ENCODE results near the gene GNAT3.

GNAT3 gene

DNA sequence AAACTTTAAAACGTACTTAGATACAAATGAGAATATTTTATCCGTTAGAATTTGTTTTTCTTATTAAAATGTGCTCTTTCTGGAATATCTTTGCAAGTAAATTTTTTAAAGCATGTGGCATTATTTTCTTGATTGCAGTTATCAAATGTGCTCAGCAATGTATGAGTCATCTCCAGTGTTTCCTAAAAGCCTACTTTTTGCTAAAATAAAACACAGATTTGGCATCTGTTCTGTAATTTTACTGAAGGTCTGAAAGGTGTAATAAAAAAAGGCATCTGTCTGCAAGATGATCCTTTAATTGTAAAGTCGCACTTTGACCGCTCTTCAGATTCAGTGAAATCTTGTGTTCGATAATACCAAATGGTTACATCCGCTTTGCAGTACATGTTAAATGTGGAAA lies 3.4 kb downstream of the GNAT3 start:
- Histone ChIP-seq H3K4me2 (ENCODE audit: low read depth, low read length, poor library complexity, severe bottlenecking) (no peak overlapping the region), H3K9me3 (ENCODE audit: insufficient read depth, low read depth, low read length) (no peaks in the 10 kb centered on the region), H3K4me1 (ENCODE audit: insufficient read depth, low read length, poor library complexity, severe bottlenecking) (no peaks in the 10 kb centered on the region), H2AFZ (ENCODE audit: low read length) (no peak overlapping the region), H3K4me3 (ENCODE audit: low read length, poor library complexity, severe bottlenecking) (no peak overlapping the region), H3K36me3 (ENCODE audit: insufficient read depth, low read length) (no peaks in the 10 kb centered on the region), H3K9ac (ENCODE audit: low read depth, low read length, poor library complexity, severe bottlenecking) (no peak overlapping the region), H3K9me2 (replicated peaks; ENCODE audit: low read depth, low read length) (0 out of 2 replicates have a peak, but pooled peaks cover 3% of the 10 kb centered on the region), H3F3A (ENCODE audit: low read depth) (no peaks in the 10 kb centered on the region), H3K79me2 (ENCODE audit: insufficient read depth, low read length) (no peaks in the 10 kb centered on the region), H3K27me3 (ENCODE audit: insufficient read depth, low read length, poor library complexity, severe bottlenecking) (no peaks in the 10 kb centered on the region), H4K20me1 (ENCODE audit: insufficient read depth, low read length, poor library complexity, severe bottlenecking) (no peaks in the 10 kb centered on the region)
- TF ChIP-seq, protein P1, sequence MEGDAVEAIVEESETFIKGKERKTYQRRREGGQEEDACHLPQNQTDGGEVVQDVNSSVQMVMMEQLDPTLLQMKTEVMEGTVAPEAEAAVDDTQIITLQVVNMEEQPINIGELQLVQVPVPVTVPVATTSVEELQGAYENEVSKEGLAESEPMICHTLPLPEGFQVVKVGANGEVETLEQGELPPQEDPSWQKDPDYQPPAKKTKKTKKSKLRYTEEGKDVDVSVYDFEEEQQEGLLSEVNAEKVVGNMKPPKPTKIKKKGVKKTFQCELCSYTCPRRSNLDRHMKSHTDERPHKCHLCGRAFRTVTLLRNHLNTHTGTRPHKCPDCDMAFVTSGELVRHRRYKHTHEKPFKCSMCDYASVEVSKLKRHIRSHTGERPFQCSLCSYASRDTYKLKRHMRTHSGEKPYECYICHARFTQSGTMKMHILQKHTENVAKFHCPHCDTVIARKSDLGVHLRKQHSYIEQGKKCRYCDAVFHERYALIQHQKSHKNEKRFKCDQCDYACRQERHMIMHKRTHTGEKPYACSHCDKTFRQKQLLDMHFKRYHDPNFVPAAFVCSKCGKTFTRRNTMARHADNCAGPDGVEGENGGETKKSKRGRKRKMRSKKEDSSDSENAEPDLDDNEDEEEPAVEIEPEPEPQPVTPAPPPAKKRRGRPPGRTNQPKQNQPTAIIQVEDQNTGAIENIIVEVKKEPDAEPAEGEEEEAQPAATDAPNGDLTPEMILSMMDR (conservative IDR thresholded peaks at IDR 0.05; ENCODE audit: low read length) = no peak
- no peak for TF ChIP-seq EZH2phosphoT487 (IDR thresholded peaks at IDR 0.05; ENCODE audit: borderline replicate concordance)

DNA sequence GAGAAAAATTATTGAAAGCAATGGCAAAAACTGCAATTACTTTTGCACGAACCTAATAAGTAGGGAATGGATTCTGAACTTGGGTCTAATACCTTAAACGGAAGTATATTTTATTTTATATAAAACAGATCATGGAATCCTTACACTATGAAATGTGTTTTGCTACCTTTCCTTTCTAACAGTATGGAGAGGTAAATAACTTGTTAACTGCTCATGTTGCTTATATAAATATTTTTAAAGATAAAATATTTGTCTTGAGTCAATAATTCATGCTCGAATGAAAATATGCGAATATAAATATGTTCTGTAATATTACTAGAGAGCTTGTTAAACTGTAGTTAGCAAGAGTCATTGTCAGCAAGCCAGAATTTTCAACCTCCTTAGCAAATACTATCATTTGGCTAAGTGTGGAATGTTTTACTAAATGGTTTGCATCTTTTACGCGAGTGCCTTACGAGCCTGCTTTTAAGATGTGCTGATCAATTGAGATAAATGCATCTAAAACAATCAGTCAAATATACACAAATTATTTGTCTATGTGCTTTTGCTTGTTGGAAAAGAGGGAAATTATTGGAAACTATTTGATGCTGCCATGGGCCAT lies 5.9 kb downstream of the GNAT3 start:
- Histone ChIP-seq H3K27me3 (ENCODE audit: insufficient read depth, low read length, poor library complexity, severe bottlenecking) (no peaks in the 10 kb centered on the region), H3K4me2 (ENCODE audit: low read depth, low read length, poor library complexity, severe bottlenecking) (no peak overlapping the region), H3K4me3 (ENCODE audit: low read length, poor library complexity, severe bottlenecking) (no peak overlapping the region), H2AFZ (ENCODE audit: low read length) (no peak overlapping the region), H3K36me3 (ENCODE audit: insufficient read depth, low read length) (no peaks in the 10 kb centered on the region), H3K4me1 (ENCODE audit: insufficient read depth, low read length, poor library complexity, severe bottlenecking) (no peaks in the 10 kb centered on the region), H3K9me2 (replicated peaks; ENCODE audit: low read depth, low read length) (0 out of 2 replicates have a peak, but pooled peaks cover 3% of the 10 kb centered on the region), H3F3A (ENCODE audit: low read depth) (no peaks in the 10 kb centered on the region), H3K9ac (ENCODE audit: low read depth, low read length, poor library complexity, severe bottlenecking) (no peak overlapping the region), H4K20me1 (ENCODE audit: insufficient read depth, low read length, poor library complexity, severe bottlenecking) (no peaks in the 10 kb centered on the region), H3K79me2 (ENCODE audit: insufficient read depth, low read length) (no peaks in the 10 kb centered on the region), H3K9me3 (ENCODE audit: insufficient read depth, low read depth, low read length) (no peaks in the 10 kb centered on the region)
- TF ChIP-seq, protein P1 (conservative IDR thresholded peaks at IDR 0.05; ENCODE audit: low read length) = no peak
- no peak for TF ChIP-seq EZH2phosphoT487 (IDR thresholded peaks at IDR 0.05; ENCODE audit: borderline replicate concordance)

DNA sequence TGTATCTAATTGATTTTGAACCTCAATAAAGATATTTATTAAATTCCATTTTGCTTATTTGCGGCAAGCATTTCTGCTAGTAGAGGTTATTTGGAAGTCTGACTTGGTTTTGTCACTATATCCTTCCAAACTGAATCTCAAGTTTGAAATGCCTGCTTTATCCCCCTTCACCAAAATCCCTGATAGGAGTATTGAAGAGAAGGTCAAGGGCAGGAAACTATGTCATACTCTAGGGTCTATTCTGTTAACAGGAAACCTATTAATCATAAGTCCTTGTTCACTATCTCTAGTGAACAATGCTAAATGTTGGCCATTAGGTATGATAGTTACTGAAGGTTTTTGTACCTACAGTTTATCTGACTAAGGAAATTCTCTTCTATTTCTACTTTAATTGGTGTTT lies 11.5 kb downstream of the GNAT3 start:
- TF ChIP-seq, protein P1 (conservative IDR thresholded peaks at IDR 0.05; ENCODE audit: low read length) = no peak
- no peak for TF ChIP-seq EZH2phosphoT487 (IDR thresholded peaks at IDR 0.05; ENCODE audit: borderline replicate concordance)
- H3K79me2 ChIP-seq (ENCODE audit: insufficient read depth, low read length) = no peaks in the 10 kb centered on the region
- no peak overlapping the region for H2AFZ ChIP-seq (ENCODE audit: low read length)
- H3K4me1 ChIP-seq (ENCODE audit: insufficient read depth, low read length, poor library complexity, severe bottlenecking) = no peaks in the 10 kb centered on the region
- H3K9me3 ChIP-seq (ENCODE audit: insufficient read depth, low read depth, low read length) = no peaks in the 10 kb centered on the region
- no peak overlapping the region for H3K4me2 ChIP-seq (ENCODE audit: low read depth, low read length, poor library complexity, severe bottlenecking)
- no peak overlapping the region for H3K9ac ChIP-seq (ENCODE audit: low read depth, low read length, poor library complexity, severe bottlenecking)
- 0 out of 2 replicates have a peak, but pooled peaks cover 3% of the 10 kb centered on the region for H3K9me2 ChIP-seq (replicated peaks; ENCODE audit: low read depth, low read length)
- H3K36me3 ChIP-seq (ENCODE audit: insufficient read depth, low read length) = no peaks in the 10 kb centered on the region
- no peak overlapping the region for H3K4me3 ChIP-seq (ENCODE audit: low read length, poor library complexity, severe bottlenecking)
- no peaks in the 10 kb centered on the region for H3K27me3 ChIP-seq (ENCODE audit: insufficient read depth, low read length, poor library complexity, severe bottlenecking)
- H3F3A ChIP-seq (ENCODE audit: low read depth) = no peaks in the 10 kb centered on the region
- no peaks in the 10 kb centered on the region for H4K20me1 ChIP-seq (ENCODE audit: insufficient read depth, low read length, poor library complexity, severe bottlenecking)
